HepG2 (cell line): ENCODE measurements around the gene RPL36AL. TPM values are rescaled to one million over a fixed set of nuclear protein-coding genes. Genes with fewer than 3 reads are reported as not detected.

Experiments used
- CENPX ChIP-seq: sonication (generic); formaldehyde crosslinking; IDR thresholded peaks from 2 replicates; pipeline ENCODE4 v1.9.0; 2021; ENCODE audit warnings: mild to moderate bottlenecking, missing genetic modification reagents, moderate library complexity
- RBAK ChIP-seq: sonication (generic); formaldehyde crosslinking; IDR thresholded peaks from 2 replicates; pipeline ENCODE4 v1.5.1; 2020; ENCODE audit warnings: mild to moderate bottlenecking, missing genetic modification reagents
- YY1 ChIP-seq: IDR thresholded peaks from 2 replicates; pipeline ENCODE4 v1.6.1; 2011; ENCODE audit warnings: low read length, low read depth, moderate library complexity, mild to moderate bottlenecking; ENCODE audit not compliant: insufficient read depth, insufficient replicate concordance
- ZMYM2 ChIP-seq: sonication (generic); formaldehyde crosslinking; IDR thresholded peaks from 2 replicates; pipeline ENCODE4 v1.8.0; 2022; ENCODE audit warnings: mild to moderate bottlenecking, missing genetic modification reagents
- ZNF326 ChIP-seq: sonication (generic); formaldehyde crosslinking; IDR thresholded peaks from 2 replicates; pipeline ENCODE4 v1.4.0; 2020; ENCODE audit warnings: missing genetic modification reagents, borderline replicate concordance
- ZNF75D ChIP-seq: sonication (generic); formaldehyde crosslinking; IDR thresholded peaks from 2 replicates; pipeline ENCODE4 v1.8.1; 2023; ENCODE audit warnings: missing genetic modification reagents, mild to moderate bottlenecking, borderline replicate concordance
- polyA plus RNA-seq, 8 experiments: library from polyadenylated mRNA; depleted of rRNA in 3 of 8; stranded (reverse) in 7 of 8; unstranded in 1 of 8; fragments of >200 nt; fragmentation: Illumina TruSeq in 4 of 8; extraction: Trizol in 4 of 8; gene quantifications; 2 replicates each; pipeline versions ENCODE4 v1.2.1 to v1.2.3, GENCODE V29; 2011 to 2016; ENCODE audit warnings: low read depth in 4 of 8, missing spikeins in 1 of 8, mixed read lengths in 1 of 8; ENCODE audit not compliant: insufficient read depth in 1 of 8
- total RNA-seq, 5 experiments: library from RNA; depleted of rRNA; stranded (reverse); fragments of >200 nt; fragmentation: Illumina TruSeq; extraction: Trizol; gene quantifications; 2 replicates each; pipeline ENCODE4 v1.2.3, GENCODE V29; 2016; ENCODE audit warnings: low read depth in 1 of 5
- TF ChIP-seq, protein P1 (sequence below): sonication (generic); formaldehyde crosslinking; IDR thresholded peaks from 2 replicates; pipeline ENCODE4 v1.8.1; 2022; ENCODE audit warnings: low read depth, mild to moderate bottlenecking, missing genetic modification reagents
- TF ChIP-seq, protein P2 (sequence below): sonication (generic); formaldehyde crosslinking; IDR thresholded peaks from 2 replicates; pipeline ENCODE4 v1.4.0; 2020; ENCODE audit warnings: missing genetic modification reagents

The RPL36AL gene
- total and polyA plus RNA-seq, 2 of the 13 experiments (the other 11 are each of a cell fraction or from before 2014, with no cell fraction given) = 90.0 to 294 TPM

DNA sequence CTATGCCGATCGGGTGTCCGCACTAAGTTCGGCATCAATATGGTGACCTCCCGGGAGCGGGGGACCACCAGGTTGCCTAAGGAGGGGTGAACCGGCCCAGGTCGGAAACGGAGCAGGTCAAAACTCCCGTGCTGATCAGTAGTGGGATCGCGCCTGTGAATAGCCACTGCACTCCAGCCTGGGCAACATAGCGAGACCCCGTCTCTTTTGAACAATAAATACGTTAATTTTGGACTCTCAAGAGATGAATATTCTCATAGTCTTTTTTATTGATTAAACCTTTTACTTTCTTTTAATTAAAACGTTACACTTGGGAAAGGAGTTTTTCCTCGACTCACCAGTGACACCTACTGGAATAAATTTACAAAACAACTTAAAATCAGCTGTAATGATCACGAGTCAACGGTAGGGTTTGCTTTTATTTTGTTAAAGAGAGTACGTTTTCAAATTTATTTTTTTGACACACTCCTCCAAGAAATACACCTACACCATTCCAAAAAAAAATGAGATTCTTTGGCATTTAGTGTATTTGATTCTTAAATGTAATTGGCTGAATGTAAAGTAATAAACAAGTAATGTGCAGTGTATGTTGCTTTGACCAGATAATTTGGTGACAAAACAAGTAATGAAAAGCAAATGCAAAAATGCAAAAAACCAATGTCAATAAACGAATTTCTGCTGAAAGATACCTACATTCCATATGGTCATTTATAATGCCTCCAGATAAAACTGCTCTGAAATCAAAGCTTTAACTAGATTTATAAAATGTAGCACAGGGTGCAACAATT, 33.6 kb downstream of the RPL36AL start (continued):
- TF ChIP-seq, protein P1, sequence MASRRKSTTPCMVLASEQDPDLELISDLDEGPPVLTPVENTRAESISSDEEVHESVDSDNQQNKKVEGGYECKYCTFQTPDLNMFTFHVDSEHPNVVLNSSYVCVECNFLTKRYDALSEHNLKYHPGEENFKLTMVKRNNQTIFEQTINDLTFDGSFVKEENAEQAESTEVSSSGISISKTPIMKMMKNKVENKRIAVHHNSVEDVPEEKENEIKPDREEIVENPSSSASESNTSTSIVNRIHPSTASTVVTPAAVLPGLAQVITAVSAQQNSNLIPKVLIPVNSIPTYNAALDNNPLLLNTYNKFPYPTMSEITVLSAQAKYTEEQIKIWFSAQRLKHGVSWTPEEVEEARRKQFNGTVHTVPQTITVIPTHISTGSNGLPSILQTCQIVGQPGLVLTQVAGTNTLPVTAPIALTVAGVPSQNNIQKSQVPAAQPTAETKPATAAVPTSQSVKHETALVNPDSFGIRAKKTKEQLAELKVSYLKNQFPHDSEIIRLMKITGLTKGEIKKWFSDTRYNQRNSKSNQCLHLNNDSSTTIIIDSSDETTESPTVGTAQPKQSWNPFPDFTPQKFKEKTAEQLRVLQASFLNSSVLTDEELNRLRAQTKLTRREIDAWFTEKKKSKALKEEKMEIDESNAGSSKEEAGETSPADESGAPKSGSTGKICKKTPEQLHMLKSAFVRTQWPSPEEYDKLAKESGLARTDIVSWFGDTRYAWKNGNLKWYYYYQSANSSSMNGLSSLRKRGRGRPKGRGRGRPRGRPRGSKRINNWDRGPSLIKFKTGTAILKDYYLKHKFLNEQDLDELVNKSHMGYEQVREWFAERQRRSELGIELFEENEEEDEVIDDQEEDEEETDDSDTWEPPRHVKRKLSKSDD = no peak
- TF ChIP-seq ZMYM2 (CRISPR knock-in tag) (peak; percentile 95), ZNF326 (no peak), YY1 (peak; percentile 12), ZNF75D (CRISPR knock-in tag) (no peak), RBAK (no peak), CENPX (CRISPR knock-in tag) (no peak)
- TF ChIP-seq, protein P2, sequence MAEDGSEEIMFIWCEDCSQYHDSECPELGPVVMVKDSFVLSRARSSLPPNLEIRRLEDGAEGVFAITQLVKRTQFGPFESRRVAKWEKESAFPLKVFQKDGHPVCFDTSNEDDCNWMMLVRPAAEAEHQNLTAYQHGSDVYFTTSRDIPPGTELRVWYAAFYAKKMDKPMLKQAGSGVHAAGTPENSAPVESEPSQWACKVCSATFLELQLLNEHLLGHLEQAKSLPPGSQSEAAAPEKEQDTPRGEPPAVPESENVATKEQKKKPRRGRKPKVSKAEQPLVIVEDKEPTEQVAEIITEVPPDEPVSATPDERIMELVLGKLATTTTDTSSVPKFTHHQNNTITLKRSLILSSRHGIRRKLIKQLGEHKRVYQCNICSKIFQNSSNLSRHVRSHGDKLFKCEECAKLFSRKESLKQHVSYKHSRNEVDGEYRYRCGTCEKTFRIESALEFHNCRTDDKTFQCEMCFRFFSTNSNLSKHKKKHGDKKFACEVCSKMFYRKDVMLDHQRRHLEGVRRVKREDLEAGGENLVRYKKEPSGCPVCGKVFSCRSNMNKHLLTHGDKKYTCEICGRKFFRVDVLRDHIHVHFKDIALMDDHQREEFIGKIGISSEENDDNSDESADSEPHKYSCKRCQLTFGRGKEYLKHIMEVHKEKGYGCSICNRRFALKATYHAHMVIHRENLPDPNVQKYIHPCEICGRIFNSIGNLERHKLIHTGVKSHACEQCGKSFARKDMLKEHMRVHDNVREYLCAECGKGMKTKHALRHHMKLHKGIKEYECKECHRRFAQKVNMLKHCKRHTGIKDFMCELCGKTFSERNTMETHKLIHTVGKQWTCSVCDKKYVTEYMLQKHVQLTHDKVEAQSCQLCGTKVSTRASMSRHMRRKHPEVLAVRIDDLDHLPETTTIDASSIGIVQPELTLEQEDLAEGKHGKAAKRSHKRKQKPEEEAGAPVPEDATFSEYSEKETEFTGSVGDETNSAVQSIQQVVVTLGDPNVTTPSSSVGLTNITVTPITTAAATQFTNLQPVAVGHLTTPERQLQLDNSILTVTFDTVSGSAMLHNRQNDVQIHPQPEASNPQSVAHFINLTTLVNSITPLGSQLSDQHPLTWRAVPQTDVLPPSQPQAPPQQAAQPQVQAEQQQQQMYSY (CRISPR knock-in tag) = no peak
- TF ChIP-seq, all 625 proteins: peak for 79
